GM19035 (cell line): ENCODE measurements around the gene EPHX1.
"Not testable (repeated sequence)": the region's sequence is repeated elsewhere in the genome, so short reads cannot be mapped to it uniquely, and the experiment has no call there.

Source experiments
- ATAC-seq: cut with Tn5 transposase; IDR thresholded peaks from one replicate; pipeline ENCODE4 v1.9.1; 2021; ENCODE audit not compliant: unreplicated experiment

The EPHX1 gene

GRCh38 chr1:225777058-225777582 lies 32.8 kb upstream of the EPHX1 start:
- ATAC-seq, result peak; percentile 16

DNA sequence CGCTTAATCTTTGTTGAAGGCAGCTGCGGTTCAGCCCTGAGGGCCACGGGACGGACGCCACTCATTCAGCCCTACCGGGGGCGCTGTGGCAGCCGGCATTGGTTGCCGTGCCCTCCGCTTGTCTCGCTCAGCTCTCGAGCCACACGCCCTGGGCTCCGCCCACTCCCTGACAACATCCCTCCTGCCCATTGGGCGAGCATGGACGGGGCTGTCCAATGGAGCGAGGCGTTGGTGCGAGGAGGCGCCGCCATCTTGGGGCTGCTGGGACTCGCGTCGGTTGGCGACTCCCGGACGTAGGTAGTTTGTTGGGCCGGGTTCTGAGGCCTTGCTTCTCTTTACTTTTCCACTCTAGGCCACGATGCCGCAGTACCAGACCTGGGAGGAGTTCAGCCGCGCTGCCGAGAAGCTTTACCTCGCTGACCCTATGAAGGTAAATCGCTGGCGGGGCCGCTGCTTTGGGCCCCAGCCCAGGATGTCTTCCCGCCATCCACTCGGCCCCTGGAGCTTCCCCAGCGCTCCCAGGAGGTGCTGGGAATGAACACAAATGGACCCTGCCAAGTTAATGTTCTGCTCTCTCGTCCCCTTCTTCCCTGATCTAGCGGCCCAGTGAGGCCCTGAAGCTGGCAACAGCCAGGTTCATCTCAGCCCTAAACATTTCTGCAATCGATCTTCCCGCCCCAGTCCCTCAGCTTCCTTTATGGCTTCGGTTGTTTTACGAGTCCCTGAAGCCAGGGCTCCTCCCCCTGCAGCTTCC lies 32.2 kb upstream of the EPHX1 start, which contains the start of gene SRP9:
Gene SRP9, plus strand, starts transcription at position 244 of the 754 bp plus-strand sequence. Its CDS starts 115 bp downstream, at position 359.
- ATAC-seq, result peak; percentile 99

DNA sequence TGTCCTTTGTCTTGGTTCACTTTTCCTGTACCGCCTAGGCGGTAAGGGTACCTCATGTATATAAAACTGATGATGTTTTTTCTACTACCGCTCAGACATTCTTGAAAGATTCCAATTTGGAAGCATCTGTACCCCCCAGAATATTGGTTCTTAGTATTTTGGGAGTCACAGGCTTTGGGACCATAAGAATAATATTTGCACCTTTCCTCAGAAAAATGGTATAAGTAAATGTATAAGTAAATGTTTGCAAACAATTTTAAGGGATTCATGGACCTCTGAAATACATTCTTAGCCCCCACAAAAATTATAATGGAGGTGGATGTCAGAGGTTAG lies 31.6 kb upstream of the EPHX1 start:
- no peak for ATAC-seq

GRCh38 chr1:225779165-225779564 lies 30.8 kb upstream of the EPHX1 start:
- not testable (repeated sequence) for ATAC-seq

- no peak for ATAC-seq
Measured at GRCh38 chr1:225780134-225780533, 29.8 kb upstream of the EPHX1 start.

GRCh38 chr1:225780630-225781029 lies 29.3 kb upstream of the EPHX1 start:
- ATAC-seq, result no peak

DNA sequence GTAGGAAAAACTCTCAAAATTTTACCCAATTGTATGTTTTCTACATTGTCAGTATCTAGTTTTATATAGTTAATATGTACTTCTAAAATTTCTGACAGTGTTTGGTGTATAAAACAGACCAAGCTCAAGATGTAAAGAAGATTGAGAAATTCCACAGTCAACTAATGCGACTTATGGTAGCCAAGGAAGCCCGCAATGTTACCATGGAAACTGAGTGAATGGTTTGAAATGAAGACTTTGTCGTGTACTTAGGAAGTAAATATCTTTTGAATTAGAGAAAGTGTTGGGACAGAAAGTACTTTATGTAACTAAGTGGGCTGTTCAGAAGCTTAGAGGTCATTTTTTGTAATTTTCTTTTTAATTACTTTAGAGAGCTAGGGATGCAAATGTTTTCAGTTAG lies 20.8 kb upstream of the EPHX1 start:
- ATAC-seq, result not testable (repeated sequence)

DNA sequence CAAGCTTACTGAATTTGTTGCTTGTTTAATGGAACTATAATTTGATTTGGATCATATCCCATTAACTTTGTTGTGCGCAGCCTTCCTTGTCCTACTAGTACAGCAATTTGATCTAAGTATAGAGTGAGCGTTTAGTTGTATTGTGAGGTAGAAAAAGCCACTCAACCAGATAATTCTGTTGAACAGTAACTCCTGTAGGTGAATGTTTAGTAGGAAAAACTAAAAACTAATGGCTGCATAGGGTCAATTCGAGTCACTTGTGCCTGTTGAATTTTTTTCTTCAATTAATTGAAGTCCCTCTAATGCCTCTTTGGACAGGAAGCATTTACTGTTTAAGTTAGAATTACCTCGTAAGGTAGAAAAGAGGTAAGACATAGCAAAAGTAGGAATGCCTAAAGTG lies 15.0 kb upstream of the EPHX1 start:
- no peak for ATAC-seq

DNA sequence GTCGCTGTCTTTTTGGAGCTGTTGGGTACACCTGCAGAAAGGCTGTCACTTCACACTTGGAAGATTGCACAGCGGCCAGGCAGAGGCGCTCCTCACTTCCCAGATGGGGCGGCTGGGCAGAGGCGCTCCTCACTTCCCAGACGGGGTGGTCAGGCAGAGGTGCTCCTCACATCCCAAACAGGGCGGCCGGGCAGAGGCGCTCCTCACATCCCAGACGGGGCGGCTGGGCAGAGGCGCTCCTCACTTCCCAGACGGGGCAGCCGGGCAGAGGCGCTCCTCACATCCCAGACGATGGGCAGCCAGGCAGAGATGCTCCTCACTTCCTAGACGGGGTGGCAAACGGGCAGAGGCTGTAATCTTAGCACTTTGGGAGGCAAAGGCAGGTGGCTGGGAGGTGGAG lies 13.8 kb upstream of the EPHX1 start:
- ATAC-seq, result not testable (repeated sequence)

GRCh38 chr1:225801146-225801545 lies 8.8 kb upstream of the EPHX1 start:
- not testable (repeated sequence) for ATAC-seq

DNA sequence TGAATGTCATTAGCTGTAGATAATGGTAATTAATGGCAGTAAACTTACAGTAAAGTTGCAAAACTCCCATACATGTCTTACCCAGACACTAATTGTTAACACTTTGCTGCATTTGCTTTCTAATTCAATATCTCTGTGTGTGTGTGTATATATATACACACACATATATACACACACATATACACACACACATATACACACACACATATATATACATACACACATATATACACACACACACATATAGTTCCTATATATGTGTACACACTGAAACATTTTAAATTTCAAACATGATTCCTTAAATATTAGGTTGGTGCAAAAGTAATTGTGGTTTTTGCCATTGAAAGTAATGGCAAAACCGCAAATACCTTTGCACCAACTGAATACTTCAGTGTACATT lies 3.7 kb upstream of the EPHX1 start:
- ATAC-seq, result no peak

GRCh38 chr1:225806736-225807135 lies 3.2 kb upstream of the EPHX1 start:
- not testable (repeated sequence) for ATAC-seq

DNA sequence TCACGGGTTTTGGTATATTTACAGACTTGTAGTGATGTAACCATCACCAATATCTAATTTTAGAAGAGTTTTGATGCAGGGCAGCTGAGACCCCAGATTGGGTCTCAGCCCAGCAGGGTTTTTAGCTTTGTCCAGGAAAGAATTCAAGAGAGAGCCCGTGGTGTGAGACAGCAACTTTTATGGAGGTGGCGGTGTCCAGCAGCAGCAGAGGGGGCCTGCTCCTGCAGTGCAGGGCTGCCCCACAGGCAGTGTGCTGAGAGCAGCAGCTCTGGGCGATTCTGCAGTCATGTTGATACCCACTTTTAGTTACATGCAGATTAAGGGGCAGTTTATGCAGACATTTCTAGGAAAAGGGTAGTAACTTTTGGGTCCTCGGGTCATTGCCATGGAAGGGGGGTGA lies 1.8 kb upstream of the EPHX1 start:
- ATAC-seq, result no peak

GRCh38 chr1:225810579-225811538 lies 935 bp downstream of the EPHX1 start:
- ATAC-seq, result not testable (repeated sequence)

DNA sequence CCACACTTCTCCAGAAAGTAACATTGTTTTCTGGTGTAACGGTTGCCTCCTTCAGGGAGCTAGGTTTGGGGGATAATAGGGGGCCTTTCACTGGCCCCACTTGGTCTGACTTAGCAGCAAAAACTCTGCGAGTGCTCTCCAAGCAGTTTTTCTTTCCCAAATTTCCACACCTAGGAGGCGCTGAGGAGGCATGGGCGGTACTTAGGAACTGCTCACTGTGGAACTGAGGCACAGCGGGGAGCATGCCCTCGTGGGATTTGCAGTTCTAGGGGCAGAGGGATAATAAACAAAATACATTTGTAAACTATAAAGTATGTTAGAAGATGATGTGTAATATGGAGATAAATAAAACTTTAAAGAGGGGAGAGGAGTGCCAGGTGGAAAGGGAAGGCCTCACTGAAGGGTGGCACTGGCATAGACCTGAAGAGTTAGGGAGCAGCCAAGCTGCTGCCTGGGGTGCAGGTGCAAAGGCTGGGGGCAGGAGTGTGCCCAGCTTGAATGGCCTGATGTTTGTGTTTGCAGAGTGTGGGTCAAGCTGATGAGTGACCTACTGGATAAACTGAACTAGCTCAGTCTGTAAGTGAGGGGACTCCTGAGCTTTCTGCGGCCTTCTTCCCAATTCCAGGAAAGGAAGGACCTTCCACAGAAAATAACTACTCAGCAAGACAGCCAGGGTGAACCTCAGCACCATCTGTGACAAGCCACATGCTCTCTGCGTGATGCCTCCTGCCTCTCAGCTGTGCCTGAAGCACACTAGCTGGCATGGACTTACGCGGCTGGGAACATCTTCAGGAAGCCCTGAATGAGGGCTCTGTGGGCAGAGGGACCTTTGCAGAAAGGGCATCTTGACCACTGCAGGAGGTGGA lies 1.9 kb downstream of the EPHX1 start:
- no peak for ATAC-seq

- ATAC-seq, result no peak
Measured at GRCh38 chr1:225812488-225813213, 2.7 kb downstream of the EPHX1 start.

DNA sequence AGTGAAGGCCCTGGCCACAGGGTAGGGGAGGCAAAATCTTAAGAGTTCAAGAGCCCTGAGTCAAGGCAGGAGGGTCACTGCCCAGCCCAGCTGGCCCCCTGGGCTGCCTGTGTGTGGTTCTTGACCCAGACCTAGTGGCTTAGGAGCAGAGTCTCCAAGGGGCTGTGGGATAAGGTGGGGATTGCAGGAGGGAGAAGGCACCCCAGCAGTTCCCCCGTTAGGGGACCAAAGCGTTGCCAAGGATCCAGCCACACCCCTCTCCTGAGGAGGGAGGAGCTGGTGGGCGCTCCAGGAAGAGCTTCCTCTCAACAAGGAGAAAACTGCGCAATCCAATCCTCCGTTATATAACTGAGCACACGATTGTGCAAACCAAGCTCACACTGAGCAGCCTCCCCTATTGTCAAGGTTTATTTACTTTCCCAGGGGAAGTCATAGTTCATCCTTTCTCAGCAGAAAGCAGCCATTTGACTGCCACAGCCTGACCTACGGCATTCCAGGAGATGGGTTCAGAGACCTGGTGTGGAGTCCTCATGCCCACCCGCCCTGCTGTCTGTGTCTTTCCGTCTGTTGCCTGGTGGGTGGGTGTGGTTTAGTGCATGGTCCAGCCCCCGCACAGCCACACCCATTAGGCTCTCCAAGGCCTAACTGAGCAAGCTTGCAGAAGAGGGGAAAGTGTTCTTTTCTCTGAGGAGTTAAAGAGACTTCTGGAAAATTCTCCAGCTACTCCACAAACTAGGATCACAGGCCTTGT lies 3.5 kb downstream of the EPHX1 start:
- ATAC-seq, result no peak

GRCh38 chr1:225814381-225814780 lies 4.5 kb downstream of the EPHX1 start:
- ATAC-seq, result no peak

- not testable (repeated sequence) for ATAC-seq
Measured at GRCh38 chr1:225815090-225815489, 5.2 kb downstream of the EPHX1 start.
